Activated CD4-positive, alpha-beta T cell treated with anti-CD3 and anti-CD28 coated beads, Interleukin-2, amount 50 U/mL, for 1 hour (primary cell): ENCODE results near the gene NMS.

Experiments used
- DNase-seq: peaks from one replicate; pipeline ENCODE4 v3.0.0-alpha.2; 2020

The NMS gene

GRCh38 chr2:100494712-100495111 is 24.4 kb downstream of the NMS start:
- no peak for DNase-seq

DNA sequence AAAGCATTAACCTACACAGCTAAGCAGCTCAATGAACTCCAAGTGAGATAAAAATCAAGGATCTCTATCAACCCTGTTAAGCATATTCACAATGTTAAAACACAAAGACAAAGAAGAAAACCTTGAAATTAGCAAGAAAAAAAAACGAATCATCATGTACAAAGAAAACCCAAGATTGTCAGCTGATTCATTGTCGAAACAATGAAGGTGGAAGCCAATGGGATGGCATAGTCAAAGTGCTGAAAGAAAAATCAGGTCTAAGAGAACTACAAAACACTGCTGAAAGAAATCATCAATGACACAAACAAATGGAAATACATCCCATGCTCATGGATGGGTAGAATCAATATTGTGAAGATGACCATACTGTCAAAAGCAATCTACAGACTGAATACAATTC is 32.5 kb downstream of the NMS start:
- no peak for DNase-seq

DNA sequence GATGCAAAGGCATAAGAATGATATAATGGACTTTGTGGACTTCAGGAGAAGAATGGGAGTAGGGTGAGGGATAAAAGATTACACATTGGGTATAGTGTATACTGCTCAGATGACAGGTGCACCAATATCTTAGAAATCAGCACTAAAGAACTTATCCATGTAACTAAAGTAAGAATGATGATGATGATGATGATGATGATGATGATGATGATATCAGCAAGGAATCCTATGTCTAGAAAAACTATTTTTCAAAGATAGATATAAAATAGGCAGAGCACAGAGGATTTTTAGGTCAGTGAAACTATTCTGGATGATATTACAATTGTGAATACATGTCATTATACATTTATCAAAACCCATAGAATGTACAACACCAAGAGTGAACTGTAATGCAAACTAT is 34.3 kb downstream of the NMS start:
- no peak for DNase-seq

- no peak for DNase-seq
These were observed 38.8 kb downstream of the NMS start for GRCh38 chr2:100509066-100509465.

- DNase-seq: no peak
These were observed 43.4 kb downstream of the NMS start for GRCh38 chr2:100513650-100514049.

GRCh38 chr2:100517556-100517955 is 47.3 kb downstream of the NMS start:
- no peak for DNase-seq

GRCh38 chr2:100518801-100519200 is 48.5 kb downstream of the NMS start:
- DNase-seq: no peak

DNA sequence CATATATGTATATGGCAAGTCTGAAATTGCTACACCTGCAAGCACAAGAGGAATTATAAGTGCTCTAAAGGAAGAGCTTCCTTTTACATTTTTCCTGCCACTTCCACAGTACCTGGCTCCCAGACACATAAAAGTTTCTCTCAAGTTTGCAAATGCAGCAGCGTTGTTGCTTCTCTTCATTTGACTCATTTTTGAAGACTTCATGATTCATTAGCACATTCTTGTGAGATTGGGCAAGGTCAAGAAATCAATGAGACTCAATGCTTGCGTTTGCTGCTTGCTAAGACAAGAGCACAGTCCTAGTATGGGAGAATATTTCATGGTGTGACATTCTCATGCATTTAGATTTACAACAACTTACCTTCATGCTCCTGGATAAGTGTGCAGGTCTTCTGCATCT is 49.9 kb downstream of the NMS start:
- no peak for DNase-seq

- DNase-seq: no peak
These were observed 52.1 kb downstream of the NMS start for GRCh38 chr2:100522430-100522829.

- no peak for DNase-seq
These were observed 54.0 kb downstream of the NMS start for GRCh38 chr2:100524331-100524730.

- DNase-seq: no peak
These were observed 56.6 kb downstream of the NMS start for GRCh38 chr2:100526868-100527267.

DNA sequence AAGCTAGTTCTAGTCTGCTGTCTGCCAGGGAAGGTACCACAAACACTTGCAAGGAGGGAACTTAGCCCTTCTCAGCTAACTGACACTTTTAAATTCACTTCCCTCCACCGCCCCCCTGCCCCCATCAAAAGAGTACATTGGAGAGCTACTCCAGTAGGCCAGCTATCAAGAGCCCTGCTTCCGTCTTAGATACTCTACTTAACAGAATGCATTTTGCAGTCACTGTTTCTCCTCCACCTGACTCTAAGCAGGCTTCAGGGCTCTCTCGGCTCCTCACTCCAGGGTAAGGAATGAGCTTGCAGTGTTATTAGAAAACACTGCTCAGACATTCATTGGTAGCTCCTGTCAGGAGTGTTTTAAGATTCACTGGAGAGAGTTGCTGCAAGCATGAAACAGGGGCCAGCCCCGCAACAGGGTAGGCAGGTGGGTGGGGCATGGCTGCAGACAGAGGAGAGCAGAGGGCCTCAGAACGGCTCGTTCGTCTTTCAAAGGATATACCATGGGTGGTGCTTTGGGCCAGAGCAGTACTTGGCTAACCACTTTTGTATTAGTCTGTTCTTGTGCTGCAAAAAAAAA is 57.2 kb downstream of the NMS start:
- no peak for DNase-seq

DNA sequence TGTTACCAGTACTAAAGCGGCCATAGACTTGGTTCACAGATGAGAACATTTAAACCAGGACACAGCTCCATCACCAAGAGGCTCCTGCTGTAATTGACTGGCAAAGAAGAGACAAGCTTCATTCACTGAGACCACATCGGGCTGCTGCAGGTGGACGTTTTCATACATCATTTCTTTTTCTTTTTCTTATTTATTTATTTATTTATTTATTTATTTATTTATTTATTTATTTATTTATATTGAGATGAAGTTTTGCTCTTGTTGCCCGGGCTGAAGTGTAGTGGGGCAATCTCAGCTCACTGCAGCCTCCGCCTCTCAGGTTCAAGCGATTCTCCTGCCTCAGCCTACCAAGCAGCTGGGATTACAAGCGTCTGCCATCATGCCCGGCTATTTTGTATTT is 58.9 kb downstream of the NMS start:
- DNase-seq: no peak

DNA sequence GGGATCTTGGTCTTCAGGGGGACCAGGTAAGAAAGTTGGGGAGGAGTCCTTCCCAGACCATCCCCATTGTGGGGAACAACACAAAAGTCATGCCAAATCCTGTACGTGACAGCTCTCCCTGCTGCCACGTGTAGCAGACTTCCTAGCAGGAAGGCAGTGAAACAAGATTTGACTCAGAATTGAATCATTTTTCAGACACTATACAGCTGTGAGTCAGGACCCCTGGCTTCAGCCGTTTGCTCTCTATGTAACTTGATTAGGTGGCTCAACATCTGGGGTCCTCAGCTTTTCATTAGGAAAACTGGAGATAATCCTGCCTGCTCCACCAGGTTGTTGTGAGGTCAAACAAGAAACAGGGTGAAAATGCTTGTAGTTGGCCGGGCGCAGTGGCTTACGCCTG is 59.6 kb downstream of the NMS start:
- no peak for DNase-seq
